Activated naive CD8-positive, alpha-beta T cell treated with anti-CD3 and anti-CD28 coated beads, Interleukin-2, amount 10 ng/mL, durations not matched to agents 7 days and 5 days (primary cell): ENCODE data around the gene HIP1. TPM values are rescaled to one million over a fixed set of nuclear protein-coding genes. Genes with fewer than 3 reads are reported as not detected.
"Not testable (repeated sequence)": the region's sequence is repeated elsewhere in the genome, so short reads cannot be mapped to it uniquely, and the experiment has no call there.

Experiments used
- ATAC-seq: fragments of 150-1000 bp; cut with Tn5 transposase; one replicate; pipeline ENCODE4 v1.10.0; 2021; ENCODE audit warnings: low read depth, moderate library complexity
- POLR2A ChIA-PET: fragments of 350-600 bp; sonication (Branson Sonifier 250); formaldehyde crosslinking; loops from one replicate; lab custom pipeline; 2021; ENCODE audit warnings: antibody characterized with exemption; lab: Charles Lee
- DNase-seq: peaks from one replicate; pipeline ENCODE4 v3.0.0; 2021
- H3K27ac Mint-ChIP-seq: one replicate; pipeline ENCODE4 v1.8.0; 2022; ENCODE audit warnings: mild to moderate bottlenecking, mixed read lengths
- H3K27me3 Mint-ChIP-seq: one replicate; pipeline ENCODE4 v1.8.0; 2022; ENCODE audit warnings: mild to moderate bottlenecking, moderate library complexity, mixed read lengths
- H3K36me3 Mint-ChIP-seq: one replicate; pipeline ENCODE4 v1.8.0; 2021; ENCODE audit warnings: mild to moderate bottlenecking, mixed read lengths
- H3K4me1 Mint-ChIP-seq: one replicate; pipeline ENCODE4 v1.8.0; 2021; ENCODE audit warnings: mixed read lengths
- H3K4me3 Mint-ChIP-seq: one replicate; pipeline ENCODE4 v1.8.0; 2022; ENCODE audit warnings: mild to moderate bottlenecking, moderate library complexity, mixed read lengths
- H3K9me3 Mint-ChIP-seq: one replicate; pipeline ENCODE4 v1.8.0; 2021; ENCODE audit warnings: mixed read lengths
- total RNA-seq, 2 experiments: library from RNA; stranded (reverse); gene quantifications; one replicate each; pipeline ENCODE4 v1.2.3, GENCODE V29; 2021

The HIP1 gene
- total RNA-seq, 2 experiments from 2014 or later: 8.7 TPM

DNA sequence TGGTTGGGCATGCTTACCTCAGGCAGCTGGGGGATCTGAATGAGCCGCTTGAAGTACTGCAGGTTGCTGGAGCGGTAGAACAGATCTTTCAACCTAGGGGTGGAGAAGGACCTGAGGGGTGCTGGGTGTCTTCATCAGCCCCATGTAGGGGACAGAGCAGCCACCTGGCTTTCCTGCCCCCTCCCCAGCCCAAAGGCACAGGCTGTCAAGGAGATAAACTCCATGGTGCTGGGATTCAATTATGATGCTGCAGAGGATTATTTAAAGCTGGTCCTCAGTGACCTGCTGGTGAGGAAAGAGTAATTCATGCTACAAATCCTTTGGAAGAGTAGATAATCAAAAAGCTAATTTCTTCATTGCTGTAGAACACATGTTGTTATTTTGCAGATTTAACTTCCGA lies 175.6 kb downstream of the HIP1 start:
- ATAC-seq (no peak), DNase-seq (no peak)
- Mint-ChIP-seq H3K27me3 (no peaks in the 10 kb centered on the region), H3K4me3 (no peak overlapping the region), H3K4me1 (peaks cover 6% of the 10 kb centered on the region), H3K36me3 (peaks cover 9% of the 10 kb centered on the region), H3K9me3 (peaks cover 7% of the 10 kb centered on the region), H3K27ac (no peak overlapping the region)
- POLR2A ChIA-PET: no interaction called here

DNA sequence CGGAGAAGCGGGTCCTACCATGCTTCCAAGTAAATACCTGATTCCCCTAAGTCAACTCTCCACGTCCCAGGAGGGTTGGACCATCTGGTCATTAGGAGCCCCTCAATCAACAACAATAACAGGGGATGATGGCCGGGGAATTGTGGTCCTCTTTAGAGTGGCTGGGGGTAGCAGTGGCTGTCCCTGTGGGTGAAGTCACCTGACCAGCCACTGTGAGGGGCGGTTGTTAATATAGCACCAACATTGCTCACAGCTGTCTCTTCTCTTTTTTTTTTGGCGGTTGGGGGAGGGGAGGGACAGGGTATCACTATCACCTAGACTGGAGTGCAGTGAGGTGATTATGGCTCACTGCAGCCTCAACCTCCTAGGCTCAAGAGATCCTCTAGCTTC lies 178.8 kb downstream of the HIP1 start:
- peaks cover 9% of the 10 kb centered on the region for H3K36me3 Mint-ChIP-seq
- H3K27ac Mint-ChIP-seq: no peak overlapping the region
- H3K9me3 Mint-ChIP-seq: peaks cover 7% of the 10 kb centered on the region
- no peaks in the 10 kb centered on the region for H3K27me3 Mint-ChIP-seq
- peaks cover 2% of the 10 kb centered on the region for H3K4me1 Mint-ChIP-seq
- no peak for ATAC-seq
- DNase-seq: no peak
- POLR2A ChIA-PET: no interaction called here
- no peak overlapping the region for H3K4me3 Mint-ChIP-seq

DNA sequence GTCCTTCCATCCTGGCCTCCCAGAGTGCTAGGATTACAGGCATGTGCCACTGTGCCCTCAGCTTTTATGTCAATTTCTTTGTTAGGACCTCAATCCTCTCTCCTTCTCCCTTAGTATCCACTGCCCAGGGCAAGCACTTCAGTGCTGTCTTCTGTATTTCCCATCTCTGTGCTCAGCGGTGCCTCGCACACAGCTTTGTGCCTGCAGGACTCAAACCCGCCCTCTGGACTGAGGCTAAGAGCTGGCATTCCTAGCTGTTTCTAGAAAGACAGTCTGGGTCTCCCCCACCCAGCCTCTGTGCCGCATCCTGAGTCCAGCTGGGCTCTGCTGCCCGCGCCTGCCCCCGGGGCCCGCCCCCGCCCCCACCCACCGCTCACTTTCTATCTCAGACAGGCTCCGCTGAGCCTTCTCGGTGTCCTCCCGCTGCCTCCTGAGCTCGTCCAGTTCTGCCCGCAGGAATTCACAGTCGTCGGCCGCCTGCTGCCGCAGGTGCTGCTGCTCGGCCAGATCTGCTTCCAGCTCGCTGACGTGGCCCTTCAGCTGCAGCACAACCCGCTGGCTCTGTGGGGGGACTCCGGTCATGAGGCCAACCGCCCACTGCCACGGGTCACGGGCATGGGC lies 179.3 kb downstream of the HIP1 start:
- Mint-ChIP-seq H3K27me3 (no peaks in the 10 kb centered on the region), H3K36me3 (peaks cover 9% of the 10 kb centered on the region), H3K4me1 (peaks cover 1% of the 10 kb centered on the region), H3K9me3 (peaks cover 7% of the 10 kb centered on the region), H3K27ac (no peak overlapping the region), H3K4me3 (no peak overlapping the region)
- ATAC-seq: no peak
- POLR2A ChIA-PET: no interaction called here
- no peak for DNase-seq

DNA sequence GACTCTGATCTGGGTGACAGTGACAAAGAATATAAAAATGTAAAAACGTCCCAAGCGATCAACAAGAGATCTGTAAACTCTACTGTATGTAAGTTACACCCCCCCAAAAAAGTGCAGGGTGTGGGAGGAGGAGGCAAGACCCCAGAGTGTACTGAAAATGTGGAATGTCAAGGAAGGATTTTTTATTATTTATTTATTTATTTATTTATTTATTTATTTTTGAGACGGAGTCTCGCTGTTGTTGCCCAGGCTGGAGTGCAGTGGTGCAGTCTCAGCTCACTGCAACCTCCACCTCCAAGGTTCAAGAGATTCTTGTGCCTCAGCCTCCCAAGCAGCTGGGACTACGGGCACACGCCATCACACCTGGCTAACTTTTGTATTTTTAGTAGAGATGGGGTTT lies 181.9 kb downstream of the HIP1 start:
- H3K27me3 Mint-ChIP-seq, H3K4me1 Mint-ChIP-seq, H3K9me3 Mint-ChIP-seq, H3K27ac Mint-ChIP-seq, DNase-seq, H3K4me3 Mint-ChIP-seq, H3K36me3 Mint-ChIP-seq, ATAC-seq, POLR2A ChIA-PET: not testable (repeated sequence)

DNA sequence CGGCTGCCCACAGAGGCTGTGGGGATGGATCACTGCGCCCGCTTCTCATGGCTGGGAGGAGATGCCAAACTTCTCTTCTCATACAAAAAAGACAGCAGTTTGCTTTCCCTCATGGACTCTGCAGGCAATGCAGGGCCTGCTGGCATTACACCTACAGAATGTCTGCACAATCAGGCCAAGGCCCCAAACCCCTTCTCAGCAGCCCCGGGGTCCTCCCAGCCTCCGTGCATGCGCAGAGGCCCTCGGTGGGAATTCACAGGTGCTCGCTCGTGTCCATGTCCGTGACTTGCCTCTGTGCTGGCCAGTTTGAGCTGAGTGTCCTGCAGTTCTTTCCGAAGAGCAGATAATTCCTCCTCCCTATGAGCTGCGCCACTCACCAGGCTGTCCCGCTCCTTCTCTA lies 183.0 kb downstream of the HIP1 start:
- Mint-ChIP-seq H3K4me1 (peaks cover 1% of the 10 kb centered on the region), H3K27ac (no peak overlapping the region), H3K36me3 (no peaks in the 10 kb centered on the region), H3K9me3 (no peaks in the 10 kb centered on the region), H3K4me3 (no peak overlapping the region), H3K27me3 (no peaks in the 10 kb centered on the region)
- ATAC-seq: no peak
- POLR2A ChIA-PET: no interaction called here
- DNase-seq: no peak

DNA sequence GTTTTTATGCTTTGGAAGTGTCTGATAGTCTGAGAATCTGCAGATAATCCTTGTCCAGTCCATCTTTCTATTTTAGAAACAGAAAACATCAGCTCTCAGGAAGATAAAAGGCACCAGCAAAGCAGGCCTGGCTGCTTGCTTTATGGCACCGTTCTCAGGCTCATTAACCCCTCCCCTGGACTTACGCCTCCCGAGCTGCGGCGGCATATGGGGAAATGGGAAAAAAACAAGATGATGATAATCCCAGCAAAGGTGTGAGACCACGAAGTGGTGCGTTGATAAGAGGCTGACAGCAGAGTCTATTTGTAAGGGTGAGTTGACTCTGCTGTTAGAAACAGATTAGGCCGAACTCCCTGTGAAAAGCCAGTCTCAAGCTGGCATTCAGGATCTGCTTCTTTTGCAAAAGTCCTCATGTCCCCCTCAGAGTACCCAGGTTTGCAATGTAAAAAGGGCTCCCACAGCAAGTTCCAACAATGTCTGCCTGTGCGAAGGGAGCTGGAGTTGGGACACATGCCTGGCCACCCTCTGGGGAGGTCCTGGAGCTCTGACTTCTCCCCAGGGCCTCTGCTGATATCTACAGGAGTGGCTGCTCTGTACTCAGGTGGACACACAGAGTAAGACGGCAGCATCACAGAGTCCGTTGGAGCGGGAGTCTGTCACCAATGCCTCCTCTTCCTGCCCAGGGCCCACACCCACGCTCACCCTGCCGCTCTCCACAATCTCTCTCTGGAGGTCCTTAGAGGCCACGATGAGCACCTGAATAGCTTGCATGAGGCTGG lies 192.3 kb downstream of the HIP1 start:
- DNase-seq: no peak
- no peak overlapping the region for H3K4me3 Mint-ChIP-seq
- H3K9me3 Mint-ChIP-seq: no peaks in the 10 kb centered on the region
- H3K4me1 Mint-ChIP-seq: no peaks in the 10 kb centered on the region
- POLR2A ChIA-PET: no interaction called here
- no peak overlapping the region for H3K27ac Mint-ChIP-seq
- no peak for ATAC-seq
- H3K36me3 Mint-ChIP-seq: no peaks in the 10 kb centered on the region
- H3K27me3 Mint-ChIP-seq: no peaks in the 10 kb centered on the region

DNA sequence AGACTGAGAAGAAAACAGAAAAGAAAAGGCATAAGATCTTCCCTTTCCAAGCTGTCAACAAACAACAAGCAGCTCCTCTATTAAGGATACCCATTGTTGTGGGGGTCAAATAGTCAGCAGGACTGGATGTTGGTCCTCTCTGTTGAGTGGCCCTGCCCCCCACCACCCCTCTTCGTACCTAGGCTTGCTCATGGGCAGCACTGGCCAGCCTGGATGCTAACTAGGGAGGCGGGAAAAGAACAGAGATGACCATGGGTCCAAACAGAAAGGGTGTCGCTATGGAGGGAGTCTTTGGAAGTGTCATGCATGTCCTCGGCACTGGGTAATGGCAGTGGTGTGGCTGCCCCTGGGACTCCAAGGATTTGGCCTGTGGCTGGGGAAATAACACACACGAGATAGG lies 201.0 kb downstream of the HIP1 start:
- no peak for ATAC-seq
- H3K9me3 Mint-ChIP-seq: no peaks in the 10 kb centered on the region
- no peaks in the 10 kb centered on the region for H3K27me3 Mint-ChIP-seq
- POLR2A ChIA-PET: no interaction called here
- H3K4me3 Mint-ChIP-seq: no peak overlapping the region
- DNase-seq: no peak
- H3K27ac Mint-ChIP-seq: no peak overlapping the region
- H3K4me1 Mint-ChIP-seq: no peaks in the 10 kb centered on the region
- no peaks in the 10 kb centered on the region for H3K36me3 Mint-ChIP-seq

DNA sequence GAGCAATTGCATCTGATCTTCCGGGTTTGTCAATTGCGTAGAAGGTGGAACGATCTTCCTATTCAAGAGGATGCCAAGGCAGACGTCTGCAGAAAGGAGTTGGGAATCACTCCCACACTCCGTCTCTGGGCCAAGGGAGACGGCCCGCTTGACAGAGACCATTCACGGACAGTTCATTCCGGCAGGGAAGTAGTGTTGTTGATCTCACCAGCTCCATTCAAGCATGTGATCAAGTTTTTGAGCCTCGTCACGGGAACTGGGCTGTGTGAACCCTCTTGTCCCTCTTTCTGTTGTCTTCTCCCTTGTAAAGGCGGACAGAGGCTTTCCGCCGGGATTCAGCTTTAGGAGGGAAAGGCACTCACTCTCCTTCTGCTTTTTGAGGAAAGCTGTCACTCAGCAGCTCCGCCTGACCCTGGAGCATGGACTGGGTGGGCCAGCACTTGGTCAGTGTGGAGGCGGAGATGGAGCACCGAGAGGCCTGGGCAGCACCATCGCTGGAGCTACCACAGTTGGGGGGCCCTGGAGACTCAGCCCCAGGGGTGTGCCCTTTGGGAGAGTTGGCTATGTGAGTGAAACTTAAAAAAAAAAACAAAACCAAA lies 201.7 kb downstream of the HIP1 start:
- DNase-seq (no peak), ATAC-seq (no peak)
- no peak overlapping the region for H3K4me3 Mint-ChIP-seq
- H3K4me1 Mint-ChIP-seq: no peaks in the 10 kb centered on the region
- no peaks in the 10 kb centered on the region for H3K9me3 Mint-ChIP-seq
- POLR2A ChIA-PET: no interaction called here
- H3K36me3 Mint-ChIP-seq: no peaks in the 10 kb centered on the region
- no peaks in the 10 kb centered on the region for H3K27me3 Mint-ChIP-seq
- no peak overlapping the region for H3K27ac Mint-ChIP-seq

DNA sequence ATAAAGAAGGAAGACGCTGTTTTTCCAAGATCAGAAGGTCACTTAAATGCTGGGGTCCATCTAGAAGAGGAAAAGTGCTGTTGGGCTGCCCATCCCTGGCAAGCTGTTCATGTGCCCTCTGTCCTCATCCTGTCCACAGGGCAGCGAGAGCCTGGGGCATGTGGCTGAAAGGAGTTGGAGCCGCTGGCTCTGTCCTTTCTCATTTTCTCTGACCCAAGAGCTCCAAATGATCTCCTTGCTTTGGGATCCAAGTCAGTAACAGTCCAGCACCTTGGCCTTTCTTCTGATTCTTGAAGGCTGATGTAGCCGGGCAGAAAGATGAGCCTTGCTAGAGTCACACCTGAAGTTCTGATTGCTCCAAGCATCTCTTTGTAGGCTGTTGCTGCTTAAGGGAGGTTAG lies 202.2 kb downstream of the HIP1 start:
- ATAC-seq (no peak), DNase-seq (no peak)
- Mint-ChIP-seq H3K27ac (no peak overlapping the region), H3K36me3 (no peaks in the 10 kb centered on the region), H3K27me3 (no peaks in the 10 kb centered on the region), H3K9me3 (no peaks in the 10 kb centered on the region), H3K4me3 (no peak overlapping the region), H3K4me1 (no peaks in the 10 kb centered on the region)
- POLR2A ChIA-PET: no interaction called here

DNA sequence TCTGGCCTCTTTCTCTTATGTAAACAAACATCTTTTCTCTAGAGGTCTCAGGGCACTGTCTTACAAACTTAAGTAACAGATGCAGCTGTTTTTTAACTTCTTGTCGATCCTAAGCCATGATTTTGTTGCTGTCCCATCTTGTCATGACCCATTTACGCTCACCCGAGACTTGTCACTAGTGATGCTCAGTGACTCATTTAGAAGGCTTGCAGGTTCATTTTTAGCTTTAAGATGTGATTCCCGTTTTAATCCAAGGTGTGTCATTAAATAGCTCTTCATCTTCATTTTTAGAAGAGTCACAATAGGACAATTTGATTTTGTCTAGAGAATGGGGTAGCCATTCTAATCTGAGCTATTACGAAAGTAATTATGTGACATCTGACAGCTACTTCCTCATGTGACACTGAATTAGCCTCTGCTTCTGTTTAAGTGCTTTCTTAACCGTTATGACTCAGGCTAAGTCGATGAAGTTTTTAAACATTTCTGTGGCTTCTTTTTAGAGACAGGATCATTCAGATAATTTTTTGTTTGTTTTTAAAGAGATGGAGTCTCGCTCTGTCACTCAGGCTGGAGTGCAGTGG lies 203.9 kb downstream of the HIP1 start:
- no peak overlapping the region for H3K4me3 Mint-ChIP-seq
- H3K9me3 Mint-ChIP-seq: no peaks in the 10 kb centered on the region
- DNase-seq: no peak
- no peaks in the 10 kb centered on the region for H3K36me3 Mint-ChIP-seq
- ATAC-seq: no peak
- no peak overlapping the region for H3K27ac Mint-ChIP-seq
- H3K27me3 Mint-ChIP-seq: no peaks in the 10 kb centered on the region
- POLR2A ChIA-PET: no interaction called here
- no peaks in the 10 kb centered on the region for H3K4me1 Mint-ChIP-seq

DNA sequence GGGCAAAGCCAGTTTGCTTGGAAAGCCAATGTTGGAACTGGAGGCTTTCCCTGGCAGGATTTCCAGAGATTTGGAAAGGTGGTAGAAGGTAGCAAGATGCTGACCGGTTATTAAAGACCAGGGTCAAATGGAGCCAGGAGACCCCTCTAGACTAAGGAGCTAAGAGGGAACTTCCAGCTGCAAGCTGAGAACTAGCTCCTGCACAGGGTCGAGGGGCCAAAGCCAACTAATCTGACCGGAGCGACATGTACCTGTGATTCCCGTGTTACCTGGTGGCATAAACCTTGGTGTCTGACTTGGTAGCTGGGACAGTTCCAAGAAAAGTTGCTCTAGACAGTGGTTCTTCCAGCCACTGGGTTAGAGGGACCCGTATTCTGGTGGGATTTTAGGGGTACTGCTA lies 204.8 kb downstream of the HIP1 start:
- no peaks in the 10 kb centered on the region for H3K4me1 Mint-ChIP-seq
- H3K36me3 Mint-ChIP-seq: no peaks in the 10 kb centered on the region
- H3K4me3 Mint-ChIP-seq: no peak overlapping the region
- no peak for ATAC-seq
- POLR2A ChIA-PET: no interaction called here
- no peak for DNase-seq
- no peak overlapping the region for H3K27ac Mint-ChIP-seq
- no peaks in the 10 kb centered on the region for H3K27me3 Mint-ChIP-seq
- no peaks in the 10 kb centered on the region for H3K9me3 Mint-ChIP-seq

DNA sequence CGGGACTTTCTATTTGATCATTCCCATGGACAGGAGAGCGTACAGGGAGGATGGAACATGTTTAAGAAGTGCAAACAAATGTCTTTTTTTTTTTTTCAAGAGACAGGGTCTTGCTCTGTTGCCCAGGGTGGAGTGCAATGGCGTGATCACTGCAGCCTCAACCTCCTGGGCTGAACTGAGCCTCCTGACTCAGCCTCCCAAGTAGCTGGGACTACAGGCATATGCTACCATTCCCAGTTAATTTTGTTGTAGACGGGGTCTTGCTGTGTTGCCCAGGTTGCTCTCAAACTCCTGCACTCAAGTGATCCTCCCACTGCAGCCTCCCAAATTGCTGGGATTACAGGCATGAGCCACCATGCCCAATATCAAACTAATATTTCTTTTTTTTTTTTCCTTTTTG lies 206.1 kb downstream of the HIP1 start:
- Mint-ChIP-seq H3K4me1 (peaks cover 3% of the 10 kb centered on the region), H3K36me3 (no peaks in the 10 kb centered on the region), H3K4me3 (no peak overlapping the region), H3K9me3 (no peaks in the 10 kb centered on the region), H3K27me3 (no peaks in the 10 kb centered on the region), H3K27ac (no peak overlapping the region)
- DNase-seq: no peak
- ATAC-seq: no peak
- POLR2A ChIA-PET: no interaction called here

DNA sequence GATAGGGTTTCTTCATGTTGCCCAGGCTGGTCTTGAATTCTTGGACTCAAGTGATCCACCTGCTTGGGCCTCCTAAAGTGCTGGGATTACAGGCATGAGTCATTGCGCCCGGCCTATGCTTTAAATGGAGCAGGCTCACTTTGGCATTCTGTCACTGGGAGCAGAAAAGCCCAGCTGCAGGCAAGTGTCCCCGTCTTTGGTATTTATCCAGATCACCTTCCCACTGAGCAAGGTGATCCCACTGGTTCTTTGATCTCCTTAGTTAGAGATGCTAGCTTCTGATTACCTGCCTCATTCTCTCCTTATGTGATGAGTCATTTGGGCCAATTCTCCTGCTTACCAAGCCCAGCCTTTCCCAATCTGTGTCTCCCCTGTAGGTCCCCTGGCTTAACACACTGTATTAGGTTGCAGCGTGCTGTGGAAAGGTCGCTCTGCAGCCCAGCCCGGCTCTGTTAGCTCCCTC lies 207.4 kb downstream of the HIP1 start:
- no peaks in the 10 kb centered on the region for H3K36me3 Mint-ChIP-seq
- no peak overlapping the region for H3K27ac Mint-ChIP-seq
- no peak overlapping the region for H3K4me3 Mint-ChIP-seq
- H3K4me1 Mint-ChIP-seq: peaks cover 7% of the 10 kb centered on the region
- H3K9me3 Mint-ChIP-seq: no peaks in the 10 kb centered on the region
- no peaks in the 10 kb centered on the region for H3K27me3 Mint-ChIP-seq
- POLR2A ChIA-PET: no interaction called here
- DNase-seq: no peak
- no peak for ATAC-seq
